Vagina (tissue), 2 donors: ENCODE results near the gene CLEC10A.

ENCODE experiments used
- POLR2A ChIP-seq, 2 donors: fragments of 450-650 bp; IDR thresholded peaks; one replicate each; pipeline ENCODE4 v1.6.1; 2017; ENCODE audit warnings: antibody characterized with exemption in 2 of 2, mild to moderate bottlenecking in 2 of 2, moderate library complexity in 2 of 2
- POLR2AphosphoS5 ChIP-seq, 2 donors: sonication (generic); formaldehyde crosslinking; IDR thresholded peaks; one replicate each; pipeline ENCODE4 v1.9.0; 2017; ENCODE audit warnings: antibody characterized with exemption in 2 of 2, mild to moderate bottlenecking in 2 of 2, low read depth in 1 of 2; ENCODE audit not compliant: insufficient read depth in 1 of 2
- TF ChIP-seq, protein P1 (sequence below), 3 experiments: fragments of 450-650 bp in 2 of 3; fragments of 200-600 bp in 1 of 3; sonication (generic) in 1 of 3; IDR thresholded peaks; one replicate each; pipeline ENCODE4 v1.5.1; 2017 to 2019; ENCODE audit warnings: antibody characterized with exemption in 3 of 3, mild to moderate bottlenecking in 2 of 3, moderate library complexity in 2 of 3

DNA sequence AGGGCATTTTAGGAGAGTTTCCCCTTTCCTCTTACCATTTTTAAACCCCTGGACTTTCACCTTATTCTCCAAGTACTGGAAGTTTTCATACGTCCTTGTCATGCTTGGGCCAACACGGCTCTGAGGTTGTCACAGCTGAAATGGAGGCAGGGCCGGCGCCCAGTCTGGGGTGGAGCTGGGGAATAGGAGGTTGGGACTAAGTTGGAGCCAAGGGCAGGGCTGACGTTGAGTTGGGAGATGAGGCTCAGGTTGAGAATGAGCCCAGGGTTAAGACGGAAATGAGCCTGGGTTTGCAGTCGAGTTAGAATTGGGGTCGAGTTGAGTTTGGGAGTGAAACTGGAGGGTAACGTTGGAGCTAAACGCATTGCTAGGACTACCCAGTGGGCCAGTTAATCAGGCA, 1.3 kb downstream of the CLEC10A start:
- TF ChIP-seq POLR2A (IDR thresholded peaks at IDR 0.05) (no peak), POLR2AphosphoS5 (IDR thresholded peaks at IDR 0.05; ENCODE audit: insufficient read depth in 1 of 2, low read depth in 1 of 2) (no peak)
- TF ChIP-seq, protein P1, sequence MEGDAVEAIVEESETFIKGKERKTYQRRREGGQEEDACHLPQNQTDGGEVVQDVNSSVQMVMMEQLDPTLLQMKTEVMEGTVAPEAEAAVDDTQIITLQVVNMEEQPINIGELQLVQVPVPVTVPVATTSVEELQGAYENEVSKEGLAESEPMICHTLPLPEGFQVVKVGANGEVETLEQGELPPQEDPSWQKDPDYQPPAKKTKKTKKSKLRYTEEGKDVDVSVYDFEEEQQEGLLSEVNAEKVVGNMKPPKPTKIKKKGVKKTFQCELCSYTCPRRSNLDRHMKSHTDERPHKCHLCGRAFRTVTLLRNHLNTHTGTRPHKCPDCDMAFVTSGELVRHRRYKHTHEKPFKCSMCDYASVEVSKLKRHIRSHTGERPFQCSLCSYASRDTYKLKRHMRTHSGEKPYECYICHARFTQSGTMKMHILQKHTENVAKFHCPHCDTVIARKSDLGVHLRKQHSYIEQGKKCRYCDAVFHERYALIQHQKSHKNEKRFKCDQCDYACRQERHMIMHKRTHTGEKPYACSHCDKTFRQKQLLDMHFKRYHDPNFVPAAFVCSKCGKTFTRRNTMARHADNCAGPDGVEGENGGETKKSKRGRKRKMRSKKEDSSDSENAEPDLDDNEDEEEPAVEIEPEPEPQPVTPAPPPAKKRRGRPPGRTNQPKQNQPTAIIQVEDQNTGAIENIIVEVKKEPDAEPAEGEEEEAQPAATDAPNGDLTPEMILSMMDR (IDR thresholded peaks at IDR 0.05): no peak
